PC-3 (cell line): ENCODE results near the gene SKIDA1. TPM values are rescaled to one million over a fixed set of nuclear protein-coding genes. Genes with fewer than 3 reads are reported as not detected.

Source experiments
- ATAC-seq: fragments of 200-7000 bp; cut with Tn5 transposase; 2 replicates; pipeline ENCODE4 v1.9.1; 2020; ENCODE audit warnings: mild to moderate bottlenecking, moderate library complexity
- BruUV-seq: library from RNA; stranded (reverse); fragments of 400-500 nt; replicated peaks from 2 replicates; lab custom pipeline; 2021; lab: Mats Ljungman, UMichigan
- CTCF ChIA-PET: fragments of 300-600 bp; sonication (Branson Sonifier 250); formaldehyde crosslinking; loops from one replicate; lab custom pipeline; 2022; ENCODE audit warnings: antibody characterized with exemption; lab: Charles Lee
- POLR2A ChIA-PET: fragments of 300-600 bp; sonication (Branson Sonifier 250); formaldehyde crosslinking; loops from one replicate; lab custom pipeline; 2022; ENCODE audit warnings: antibody characterized with exemption; ENCODE audit not compliant: unreplicated experiment; lab: Charles Lee
- DNase-seq: peaks from one replicate; pipeline ENCODE4 v3.0.0-alpha.2; 2015
- H2AFZ ChIP-seq: fragments of 300-600 bp; sonication (generic); 2 replicates; pipeline ENCODE4 v1.6.0; 2016; ENCODE audit warnings: antibody characterized with exemption, low read length
- H3F3A ChIP-seq: fragments of 300-600 bp; sonication (generic); one replicate; pipeline ENCODE4 v1.6.0; 2017; ENCODE audit warnings: antibody characterized with exemption, low read length, control low read depth, mild to moderate bottlenecking; ENCODE audit not compliant: unreplicated experiment
- H3K27ac ChIP-seq: fragments of 300-600 bp; sonication (generic); 2 replicates; pipeline ENCODE4 v1.5.1; 2016; ENCODE audit warnings: mild to moderate bottlenecking, low read length
- H3K27me3 ChIP-seq: fragments of 300-600 bp; sonication (generic); 2 replicates; pipeline ENCODE4 v1.6.1; 2016; ENCODE audit warnings: low read length, mixed read lengths
- H3K36me3 ChIP-seq: fragments of 300-600 bp; sonication (generic); 2 replicates; pipeline ENCODE4 v1.6.1; 2016; ENCODE audit warnings: low read depth, mixed run types, low read length, mixed read lengths
- H3K4me1 ChIP-seq: fragments of 300-600 bp; sonication (generic); 2 replicates; pipeline ENCODE4 v1.5.1; 2016; ENCODE audit warnings: low read length; ENCODE audit not compliant: insufficient read depth
- H3K4me2 ChIP-seq: fragments of 300-600 bp; sonication (generic); 2 replicates; pipeline ENCODE4 v1.6.0; 2016; ENCODE audit warnings: low read length
- H3K4me3 ChIP-seq: fragments of 300-600 bp; sonication (generic); 2 replicates; pipeline ENCODE4 v1.5.1; 2016; ENCODE audit warnings: mild to moderate bottlenecking, low read length, mixed read lengths
- H3K79me2 ChIP-seq: fragments of 300-600 bp; sonication (generic); 2 replicates; pipeline ENCODE4 v1.6.1; 2017; ENCODE audit warnings: low read length, mixed read lengths
- H3K9ac ChIP-seq: fragments of 300-600 bp; sonication (generic); 2 replicates; pipeline ENCODE4 v1.6.0; 2016; ENCODE audit warnings: mild to moderate bottlenecking, low read length
- H3K9me2 ChIP-seq: fragments of 300-600 bp; sonication (generic); replicated peaks from 2 replicates; pipeline ENCODE4 v1.6.1; 2016; ENCODE audit warnings: mixed run types, low read length, mixed read lengths
- H3K9me3 ChIP-seq: fragments of 300-600 bp; sonication (generic); 2 replicates; pipeline ENCODE4 v1.6.1; 2016; ENCODE audit warnings: low read length, mixed read lengths
- H4K20me1 ChIP-seq: fragments of 300-600 bp; sonication (generic); 2 replicates; pipeline ENCODE4 v1.6.1; 2016; ENCODE audit warnings: low read length, mixed read lengths
- CTCF ChIP-seq: fragments of 300-600 bp; sonication (generic); conservative IDR thresholded peaks from 2 replicates; pipeline ENCODE4 v1.5.1; 2017; ENCODE audit warnings: antibody characterized with exemption, low read depth, mild to moderate bottlenecking, low read length
- EZH2 ChIP-seq: fragments of 300-600 bp; sonication (generic); IDR thresholded peaks from one replicate; pipeline ENCODE4 v1.6.1; 2017; ENCODE audit warnings: antibody characterized with exemption, mild to moderate bottlenecking, low read length; ENCODE audit not compliant: unreplicated experiment
- EZH2phosphoT487 ChIP-seq: fragments of 300-600 bp; sonication (generic); IDR thresholded peaks from 2 replicates; pipeline ENCODE4 v1.6.1; 2018; ENCODE audit warnings: mild to moderate bottlenecking, antibody characterized with exemption, low read length, borderline replicate concordance
- intact Hi-C: fragments of 100-400 bp; cut with micrococcal nuclease; formaldehyde crosslinking; loops from 2 replicates; pipeline ENCODE4 v1.9.0; 2023
- microRNA-seq: library from miRNA; unstranded; fragments of <30 nt; microRNA quantifications from one replicate; pipeline ENCODE4 v1.1.0, GENCODE V29; 2020; ENCODE audit not compliant: unreplicated experiment
- total RNA-seq: library from RNA; depleted of rRNA; stranded (reverse); fragments of >200 nt; gene quantifications from 2 replicates; pipeline ENCODE4 v1.2.3, GENCODE V29; 2014; rRNA removed

SKIDA1 gene
- total RNA-seq, 1 experiment from 2014 or later = 0.26 TPM

GRCh38 chr10:21468086-21468485 is 57.4 kb downstream of the SKIDA1 start:
- Histone ChIP-seq H3K27ac (no peak overlapping the region), H3K36me3 (no peaks in the 10 kb centered on the region), H4K20me1 (no peaks in the 10 kb centered on the region), H3F3A (no peaks in the 10 kb centered on the region), H3K27me3 (no peaks in the 10 kb centered on the region), H3K4me1 (no peaks in the 10 kb centered on the region), H3K4me3 (no peak overlapping the region), H3K79me2 (no peaks in the 10 kb centered on the region), H3K9me2 (no peaks in the 10 kb centered on the region), H3K4me2 (no peak overlapping the region), H2AFZ (no peak overlapping the region), H3K9ac (no peak overlapping the region), H3K9me3 (no peaks in the 10 kb centered on the region)
- DNase-seq = no peak
- ChIA-PET POLR2A (no interaction called here), CTCF (no interaction called here)
- BruUV-seq = no TSS peak
- intact Hi-C loops = no loop called here
- ATAC-seq = no peak
- TF ChIP-seq CTCF (no peak), EZH2phosphoT487 (no peak), EZH2 (no peak)

DNA sequence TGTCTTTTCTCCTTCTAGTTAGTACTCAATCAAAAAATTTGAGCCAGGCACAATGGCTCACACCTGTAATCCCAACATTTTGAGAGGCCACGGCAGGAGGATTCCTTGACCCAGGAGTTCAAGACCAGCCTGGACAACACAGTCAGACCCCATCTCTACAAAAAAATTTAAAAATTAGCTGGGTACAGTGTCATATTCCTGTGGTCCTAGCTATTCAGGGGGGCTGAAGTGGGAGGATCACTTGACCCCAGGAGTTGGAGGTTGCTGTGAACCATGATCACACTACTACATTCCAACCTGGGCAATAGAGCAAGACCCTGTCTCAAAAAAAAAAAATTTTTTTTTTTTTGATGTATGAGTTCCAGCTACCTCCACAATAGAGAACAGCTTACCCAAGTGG is 57.8 kb downstream of the SKIDA1 start:
- no peaks in the 10 kb centered on the region for H3K36me3 ChIP-seq
- H2AFZ ChIP-seq = no peak overlapping the region
- H3K9me2 ChIP-seq = no peaks in the 10 kb centered on the region
- no peak for DNase-seq
- ATAC-seq = no peak
- H3K4me2 ChIP-seq = no peak overlapping the region
- no peaks in the 10 kb centered on the region for H3K27me3 ChIP-seq
- H3K9me3 ChIP-seq = no peaks in the 10 kb centered on the region
- H3K4me1 ChIP-seq = no peaks in the 10 kb centered on the region
- ChIA-PET POLR2A (no interaction called here), CTCF (no interaction called here)
- no peaks in the 10 kb centered on the region for H3K79me2 ChIP-seq
- no peak overlapping the region for H3K27ac ChIP-seq
- no peaks in the 10 kb centered on the region for H4K20me1 ChIP-seq
- BruUV-seq = no TSS peak
- intact Hi-C loops = no loop called here
- H3K9ac ChIP-seq = no peak overlapping the region
- H3K4me3 ChIP-seq = no peak overlapping the region
- TF ChIP-seq EZH2phosphoT487 (no peak), CTCF (no peak), EZH2 (no peak)
- H3F3A ChIP-seq = no peaks in the 10 kb centered on the region

DNA sequence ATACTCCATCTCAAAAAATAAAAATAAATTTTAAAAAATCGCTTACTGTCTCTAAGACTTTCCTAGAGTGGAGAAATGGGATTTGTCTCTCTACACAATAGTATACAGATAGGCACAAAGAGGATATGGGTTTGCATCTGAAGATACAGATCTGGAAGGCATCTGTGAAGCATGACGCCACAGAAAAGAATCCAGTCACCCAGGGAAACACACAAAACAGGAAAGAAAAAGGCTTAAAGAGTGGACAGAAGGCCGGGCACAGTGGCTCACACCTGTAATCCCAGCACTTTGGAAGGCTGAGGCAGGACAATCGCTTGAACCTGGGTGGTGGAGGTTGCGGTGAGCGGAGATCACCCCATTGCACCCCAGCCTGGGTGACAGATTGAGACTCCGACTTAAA is 61.3 kb downstream of the SKIDA1 start:
- Histone ChIP-seq H2AFZ (no peak overlapping the region), H3K9ac (no peak overlapping the region), H3K4me2 (no peak overlapping the region), H3K27ac (no peak overlapping the region), H3K4me1 (no peaks in the 10 kb centered on the region), H3K27me3 (no peaks in the 10 kb centered on the region), H3F3A (no peaks in the 10 kb centered on the region), H3K4me3 (no peak overlapping the region), H3K9me3 (no peaks in the 10 kb centered on the region), H4K20me1 (no peaks in the 10 kb centered on the region), H3K36me3 (no peaks in the 10 kb centered on the region), H3K79me2 (no peaks in the 10 kb centered on the region), H3K9me2 (no peaks in the 10 kb centered on the region)
- ATAC-seq = no peak
- no TSS peak for BruUV-seq
- TF ChIP-seq CTCF (no peak), EZH2phosphoT487 (no peak), EZH2 (no peak)
- DNase-seq = no peak
- POLR2A ChIA-PET = no interaction called here
- CTCF ChIA-PET = no interaction called here
- intact Hi-C loops = no loop called here

Small RNAs within 50 kb of the gene (microRNA-seq; reads per million reads assigned to microRNA genes)
- gene MIR1915 = 2.0 reads per million

Other genes starting within 250 kb of the SKIDA1 start
- 21.5 and 32.5 TPM in 2 replicates for gene MLLT10, start 8.6 kb upstream of the SKIDA1 start, total RNA-seq